Endodermal cell (in vitro differentiated cells): ENCODE data around the gene RAB6A. TPM values are rescaled to one million over a fixed set of nuclear protein-coding genes. Genes with fewer than 3 reads are reported as not detected.

Experiments
- DNase-seq: peaks from one replicate; pipeline ENCODE4 v3.0.0-alpha.2; 2017
- H3K27ac ChIP-seq: 2 replicates; pipeline ENCODE4 v1.5.1; 2013; ENCODE audit warnings: mild to moderate bottlenecking, low read depth, low read length, moderate library complexity
- H3K27me3 ChIP-seq: 2 replicates; pipeline ENCODE4 v1.6.1; 2013; ENCODE audit warnings: mild to moderate bottlenecking, low read length, moderate library complexity; ENCODE audit not compliant: insufficient read depth, control insufficient read depth, poor library complexity, severe bottlenecking
- H3K36me3 ChIP-seq: 2 replicates; pipeline ENCODE4 v1.7.0; 2013; ENCODE audit warnings: mild to moderate bottlenecking, low read length, moderate library complexity; ENCODE audit not compliant: control insufficient read depth, insufficient read depth
- H3K4me1 ChIP-seq: one replicate; pipeline ENCODE4 v1.7.0; 2013; ENCODE audit warnings: low read length; ENCODE audit not compliant: control insufficient read depth, insufficient read depth
- H3K4me3 ChIP-seq: 2 replicates; pipeline ENCODE4 v1.5.1; 2013; ENCODE audit warnings: mild to moderate bottlenecking, low read length, moderate library complexity
- H3K9ac ChIP-seq: 2 replicates; pipeline ENCODE4 v1.6.1; 2013; ENCODE audit warnings: mild to moderate bottlenecking, low read length, moderate library complexity; ENCODE audit not compliant: poor library complexity, severe bottlenecking; ENCODE audit errors: extremely low read depth
- H3K9me3 ChIP-seq: 2 replicates; pipeline ENCODE4 v1.6.1; 2013; ENCODE audit warnings: mild to moderate bottlenecking, low read length, moderate library complexity; ENCODE audit not compliant: control insufficient read depth
- H3K27ac Mint-ChIP-seq: 2 replicates; pipeline ENCODE4 v1.8.0; 2020; ENCODE audit warnings: mixed read lengths
- H3K27me3 Mint-ChIP-seq: 2 replicates; pipeline ENCODE4 v1.8.0; 2021; ENCODE audit warnings: mild to moderate bottlenecking, mixed read lengths; ENCODE audit not compliant: insufficient read depth
- H3K36me3 Mint-ChIP-seq: 2 replicates; pipeline ENCODE4 v1.8.0; 2020; ENCODE audit warnings: low read depth, mixed read lengths
- H3K4me1 Mint-ChIP-seq: 2 replicates; pipeline ENCODE4 v1.8.0; 2020; ENCODE audit warnings: mixed read lengths
- H3K4me3 Mint-ChIP-seq: 2 replicates; pipeline ENCODE4 v1.8.0; 2020; ENCODE audit warnings: mild to moderate bottlenecking, moderate library complexity, mixed read lengths
- H3K9me3 Mint-ChIP-seq: 2 replicates; pipeline ENCODE4 v1.8.0; 2020; ENCODE audit warnings: mild to moderate bottlenecking, mixed read lengths
- CTCF ChIP-seq: fragments of 200-600 bp; sonication (generic); conservative IDR thresholded peaks from 2 replicates; pipeline ENCODE4 v1.5.0; 2021; ENCODE audit warnings: antibody characterized with exemption, mild to moderate bottlenecking
- WGBS, 2 experiments: methylation state at CpG; one replicate each; pipeline versions ENCODE4 v1.1.5 to v1.1.7; 2013; ENCODE audit warnings: missing lambda C conversion rate in 2 of 2, mixed read lengths in 1 of 2; ENCODE audit not compliant: insufficient coverage in 1 of 2, insufficient read length in 1 of 2; 5-methylcytosine and 5-hydroxymethylcytosine counted together
- total RNA-seq, 2 donors: library from RNA; stranded (reverse); fragmentation: NEBNext Ultra II Directional in 1 of 2; extraction: Animal tissue kit (Norgen Biotek cat#: 25700) in 1 of 2; gene quantifications; 2 replicates in 1 of 2; 3 replicates in 1 of 2; pipeline ENCODE4 v1.2.1, GENCODE V29; 2021

Gene RAB6A
- total RNA-seq, 2 donors from 2014 or later: 77.9 to 79.5 TPM

- H3K9me3 ChIP-seq: no peaks in the 10 kb centered on the region
- Mint-ChIP-seq H3K4me1 (no peaks in the 10 kb centered on the region), H3K27me3 (no peaks in the 10 kb centered on the region), H3K27ac (no peak overlapping the region), H3K4me3 (no peak overlapping the region), H3K36me3 (peaks cover 10% of the 10 kb centered on the region), H3K9me3 (no peaks in the 10 kb centered on the region)
- no peak overlapping the region for H3K27ac ChIP-seq
- 87 to 95% methylated on average over 2 of the region's 3 CpGs for WGBS, 2 experiments
- no peaks in the 10 kb centered on the region for H3K27me3 ChIP-seq
- TF ChIP-seq CTCF: no peak
- no peak for DNase-seq
- H3K9ac ChIP-seq: no peak overlapping the region
- peaks cover 8% of the 10 kb centered on the region for H3K36me3 ChIP-seq
- no peak overlapping the region for H3K4me3 ChIP-seq
- H3K4me1 ChIP-seq: no peaks in the 10 kb centered on the region
Measured at GRCh38 chr11:73670808-73671207, 90.1 kb downstream of the RAB6A start.

DNA sequence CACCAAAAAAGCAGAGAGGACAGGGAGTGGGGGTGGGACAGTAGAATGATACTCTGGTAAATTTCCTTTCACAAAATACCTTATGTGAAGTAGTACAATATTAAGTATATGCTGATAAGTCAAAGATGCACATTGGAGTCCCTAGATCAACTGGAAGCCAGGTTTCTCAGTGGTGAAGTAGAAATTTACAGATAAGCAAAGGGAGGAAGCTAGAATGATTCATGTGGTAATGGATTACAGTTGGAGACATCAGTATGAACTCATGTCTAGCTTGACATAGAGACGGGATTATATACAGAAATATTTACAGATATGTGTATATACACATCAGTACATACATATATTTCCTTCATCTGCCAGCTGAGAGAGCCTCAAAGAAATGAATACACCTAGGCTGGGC lies 93.0 kb downstream of the RAB6A start:
- WGBS, 2 experiments: no CpG with 5 or more reads among the region's 1 CpG
- Mint-ChIP-seq H3K27me3 (peaks cover 6% of the 10 kb centered on the region), H3K4me3 (no peak overlapping the region), H3K9me3 (no peaks in the 10 kb centered on the region), H3K36me3 (peaks cover 2% of the 10 kb centered on the region), H3K4me1 (peaks cover 4% of the 10 kb centered on the region), H3K27ac (no peak overlapping the region)
- Histone ChIP-seq H3K4me1 (no peaks in the 10 kb centered on the region), H3K4me3 (no peak overlapping the region), H3K9ac (no peak overlapping the region), H3K9me3 (no peaks in the 10 kb centered on the region), H3K27me3 (no peaks in the 10 kb centered on the region), H3K27ac (no peak overlapping the region), H3K36me3 (no peaks in the 10 kb centered on the region)
- no peak for TF ChIP-seq CTCF
- no peak for DNase-seq

- peaks cover 31% of the 10 kb centered on the region for H3K27me3 Mint-ChIP-seq
- Histone ChIP-seq H3K27ac (no peak overlapping the region), H3K4me1 (no peaks in the 10 kb centered on the region), H3K4me3 (no peak overlapping the region), H3K36me3 (no peaks in the 10 kb centered on the region), H3K9me3 (no peaks in the 10 kb centered on the region), H3K27me3 (no peaks in the 10 kb centered on the region), H3K9ac (no peak overlapping the region)
- H3K4me1 Mint-ChIP-seq: peaks cover 12% of the 10 kb centered on the region
- H3K27ac Mint-ChIP-seq: peak overlapping the region; percentile 17
- no peak overlapping the region for H3K4me3 Mint-ChIP-seq
- no peak for DNase-seq
- H3K36me3 Mint-ChIP-seq: peaks cover 5% of the 10 kb centered on the region
- H3K9me3 Mint-ChIP-seq: no peaks in the 10 kb centered on the region
- TF ChIP-seq CTCF: no peak
Measured at GRCh38 chr11:73664877-73665276, 96.0 kb downstream of the RAB6A start.
